ENCODE measurements around the gene TTC39C.

Gene TTC39C

DNA sequence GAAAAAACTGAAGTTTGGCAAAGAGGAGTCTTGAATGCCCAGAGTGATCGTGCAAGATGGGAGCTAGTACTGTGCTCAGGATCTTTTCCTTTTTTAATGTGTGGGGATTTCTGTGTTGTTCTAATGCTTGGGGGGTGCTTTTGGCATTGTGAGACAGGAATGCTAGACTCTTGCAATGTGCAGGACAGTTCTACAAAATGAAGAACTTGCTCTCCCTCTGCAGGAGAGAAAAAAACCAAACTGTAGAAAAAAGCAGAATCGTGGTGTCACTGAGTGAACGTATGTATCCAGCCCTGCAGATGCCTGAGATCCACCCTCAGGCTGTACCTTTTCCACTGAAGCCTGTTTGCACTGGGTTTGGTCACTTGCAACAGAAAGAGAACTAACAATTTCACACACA lies 12.1 kb upstream of the TTC39C start:
- ATAC-seq (ENCODE audit: low read depth) (no peak), DNase-seq (ENCODE audit: low spot score in 2 of 2) (no peak)
- H3K27me3 Mint-ChIP-seq: no peaks in the 10 kb centered on the region
- H3K27ac Mint-ChIP-seq: no peak overlapping the region
- no peak overlapping the region for H3K4me3 Mint-ChIP-seq
- H3K36me3 Mint-ChIP-seq: no peaks in the 10 kb centered on the region
- peaks cover 18% of the 10 kb centered on the region for H3K4me1 Mint-ChIP-seq
- no peaks in the 10 kb centered on the region for H3K9me3 Mint-ChIP-seq

DNA sequence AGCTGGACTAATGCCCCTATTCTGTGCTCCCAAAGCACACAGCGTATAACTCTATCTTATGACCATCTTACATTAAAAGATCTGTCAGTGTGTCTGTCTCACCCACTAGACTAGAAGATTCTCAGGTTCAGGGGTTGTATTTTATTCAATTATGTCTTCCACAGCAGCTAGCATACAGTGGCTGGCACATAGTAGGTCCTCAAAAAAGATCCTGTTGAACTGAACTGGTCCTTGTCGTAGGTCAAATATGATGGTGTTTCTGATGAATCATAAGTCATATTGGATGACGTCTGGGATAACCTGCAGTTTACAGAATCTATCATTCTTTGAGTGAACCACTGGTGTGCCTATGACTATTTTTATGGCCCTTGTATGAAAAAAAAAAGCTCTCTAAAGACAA lies 11.3 kb upstream of the TTC39C start:
- Mint-ChIP-seq H3K4me3 (no peak overlapping the region), H3K9me3 (no peaks in the 10 kb centered on the region), H3K27ac (no peak overlapping the region), H3K27me3 (no peaks in the 10 kb centered on the region), H3K36me3 (no peaks in the 10 kb centered on the region), H3K4me1 (peaks cover 18% of the 10 kb centered on the region)
- ATAC-seq (ENCODE audit: low read depth) (no peak), DNase-seq (ENCODE audit: low spot score in 2 of 2) (no peak)

GRCh38 chr18:24003903-24004640 lies 10.5 kb upstream of the TTC39C start:
- H3K4me3 Mint-ChIP-seq: no peak overlapping the region
- no peaks in the 10 kb centered on the region for H3K27me3 Mint-ChIP-seq
- ATAC-seq (ENCODE audit: low read depth): no peak
- no peak for DNase-seq (ENCODE audit: low spot score in 2 of 2)
- peaks cover 22% of the 10 kb centered on the region for H3K4me1 Mint-ChIP-seq
- no peak overlapping the region for H3K27ac Mint-ChIP-seq
- no peaks in the 10 kb centered on the region for H3K9me3 Mint-ChIP-seq
- H3K36me3 Mint-ChIP-seq: no peaks in the 10 kb centered on the region

DNA sequence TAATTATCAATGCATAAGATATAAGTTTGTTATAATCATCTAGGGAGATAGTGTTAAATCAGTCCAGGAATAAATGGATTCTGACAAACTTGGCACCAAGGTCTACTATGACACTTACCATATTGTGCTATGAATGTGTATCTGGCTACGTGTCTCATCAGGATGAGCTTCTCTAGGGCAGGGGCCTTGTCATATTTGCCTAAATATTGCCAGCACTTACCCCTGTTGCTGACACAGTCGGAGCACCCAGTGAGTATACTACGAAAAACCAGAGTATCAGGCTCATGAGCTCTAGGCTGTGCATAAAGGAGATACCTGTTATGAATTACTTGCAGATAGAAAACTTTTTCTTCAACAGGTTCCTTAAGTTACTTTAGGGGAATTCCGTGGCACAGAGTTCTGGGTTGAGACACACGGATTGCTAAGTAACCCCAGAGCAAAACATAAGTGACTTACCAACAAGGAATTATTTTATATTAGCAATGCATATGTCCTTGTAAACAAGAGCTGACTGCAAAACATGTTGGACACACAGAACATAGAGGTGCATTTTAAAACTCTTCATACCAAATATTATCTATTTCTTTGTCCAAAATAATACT lies 7.7 kb upstream of the TTC39C start:
- no peaks in the 10 kb centered on the region for H3K27me3 Mint-ChIP-seq
- no peak overlapping the region for H3K27ac Mint-ChIP-seq
- peaks cover 34% of the 10 kb centered on the region for H3K4me1 Mint-ChIP-seq
- no peaks in the 10 kb centered on the region for H3K36me3 Mint-ChIP-seq
- H3K9me3 Mint-ChIP-seq: no peaks in the 10 kb centered on the region
- DNase-seq (ENCODE audit: low spot score in 2 of 2) (no peak), ATAC-seq (ENCODE audit: low read depth) (peak; percentile 10)
- no peak overlapping the region for H3K4me3 Mint-ChIP-seq

- Mint-ChIP-seq H3K27me3 (no peaks in the 10 kb centered on the region), H3K27ac (peak overlapping the region; percentile 89), H3K4me1 (peaks cover 39% of the 10 kb centered on the region), H3K4me3 (peak overlapping the region; percentile 60), H3K9me3 (no peaks in the 10 kb centered on the region), H3K36me3 (no peaks in the 10 kb centered on the region)
- no peak for ATAC-seq (ENCODE audit: low read depth)
- DNase-seq (ENCODE audit: low spot score in 2 of 2): no peak
These were observed 5.3 kb upstream of the TTC39C start for GRCh38 chr18:24009246-24009645.

GRCh38 chr18:24009651-24010333 lies 4.8 kb upstream of the TTC39C start:
- Mint-ChIP-seq H3K4me1 (peaks cover 37% of the 10 kb centered on the region), H3K27ac (peak overlapping the region; percentile 89), H3K9me3 (no peaks in the 10 kb centered on the region), H3K36me3 (no peaks in the 10 kb centered on the region), H3K27me3 (no peaks in the 10 kb centered on the region), H3K4me3 (peak overlapping the region; percentile 60)
- ATAC-seq (ENCODE audit: low read depth) (peak; percentile 72), DNase-seq (ENCODE audit: low spot score in 2 of 2) (peak; percentile 37 to 41)

GRCh38 chr18:24010673-24011072 lies 3.9 kb upstream of the TTC39C start:
- Mint-ChIP-seq H3K27ac (peak overlapping the region; percentile 89), H3K36me3 (no peaks in the 10 kb centered on the region), H3K9me3 (no peaks in the 10 kb centered on the region), H3K4me3 (no peak overlapping the region), H3K4me1 (peaks cover 39% of the 10 kb centered on the region), H3K27me3 (no peaks in the 10 kb centered on the region)
- ATAC-seq (ENCODE audit: low read depth) (no peak), DNase-seq (ENCODE audit: low spot score in 2 of 2) (no peak)

DNA sequence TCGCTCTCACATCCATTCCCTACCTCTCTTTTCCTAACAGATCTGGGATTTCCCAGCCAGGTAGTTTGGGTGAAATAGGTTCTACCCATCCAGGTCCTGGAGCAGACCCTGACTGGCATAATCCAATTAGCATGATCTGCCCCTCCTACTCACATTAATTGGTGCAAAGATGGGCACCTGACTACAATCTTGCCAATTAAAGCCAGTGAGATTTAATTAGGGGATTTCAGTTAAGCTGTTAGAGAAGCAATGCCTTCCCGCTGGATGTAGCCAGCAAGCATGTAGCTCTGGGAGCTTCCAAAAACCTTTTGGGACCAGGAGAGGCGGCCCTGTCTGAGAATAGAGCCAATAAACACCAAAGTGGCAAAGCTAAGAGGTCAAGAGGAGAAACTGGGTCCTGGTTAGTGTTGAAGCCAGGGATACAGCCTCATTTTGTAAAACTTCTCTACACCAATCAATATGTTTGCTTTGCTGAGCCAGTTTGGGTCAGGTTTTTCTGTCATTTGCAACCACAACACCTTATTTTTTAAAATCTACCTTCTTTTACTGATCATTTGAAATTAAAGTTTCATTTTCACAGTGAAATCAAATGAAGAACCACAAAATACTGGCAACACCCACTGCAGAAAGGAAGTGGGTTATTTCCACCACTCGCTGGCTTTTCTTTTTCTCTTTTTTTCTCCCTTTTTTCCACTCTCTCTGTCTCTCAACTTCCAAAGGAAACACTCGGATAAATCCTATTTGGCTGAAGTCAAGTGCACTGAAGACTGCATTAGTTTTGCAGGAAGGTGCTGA lies 3.2 kb upstream of the TTC39C start:
- H3K27ac Mint-ChIP-seq: peak overlapping the region; percentile 67
- DNase-seq (ENCODE audit: low spot score in 2 of 2) (no peak), ATAC-seq (ENCODE audit: low read depth) (no peak)
- no peaks in the 10 kb centered on the region for H3K9me3 Mint-ChIP-seq
- peak overlapping the region; percentile 30 for H3K4me3 Mint-ChIP-seq
- peaks cover 42% of the 10 kb centered on the region for H3K4me1 Mint-ChIP-seq
- no peaks in the 10 kb centered on the region for H3K36me3 Mint-ChIP-seq
- no peaks in the 10 kb centered on the region for H3K27me3 Mint-ChIP-seq

DNA sequence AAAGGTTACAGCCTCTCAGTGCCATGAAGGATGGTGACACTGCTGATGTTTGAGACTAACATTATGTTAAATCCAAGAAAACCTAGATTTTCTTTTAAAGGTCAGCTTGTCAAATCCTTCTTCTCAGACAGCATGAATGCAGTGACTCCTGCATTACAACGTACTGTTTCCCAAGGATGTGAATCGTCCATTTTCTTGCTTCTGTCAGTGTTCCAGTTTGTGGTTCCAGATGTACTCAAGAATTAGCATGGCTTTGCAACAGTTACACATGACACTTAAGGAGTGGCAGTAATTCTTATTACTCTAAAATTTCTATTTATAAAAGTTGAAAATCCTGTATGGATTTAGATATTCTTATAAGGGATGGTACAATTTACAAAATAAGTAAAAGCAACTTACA lies 1.5 kb upstream of the TTC39C start:
- Mint-ChIP-seq H3K4me3 (no peak overlapping the region), H3K36me3 (no peaks in the 10 kb centered on the region), H3K9me3 (no peaks in the 10 kb centered on the region), H3K27ac (peak overlapping the region; percentile 67), H3K27me3 (no peaks in the 10 kb centered on the region), H3K4me1 (peaks cover 49% of the 10 kb centered on the region)
- ATAC-seq (ENCODE audit: low read depth) (no peak), DNase-seq (ENCODE audit: low spot score in 2 of 2) (no peak)

GRCh38 chr18:24014986-24015638 lies 558 bp downstream of the TTC39C start:
- peaks cover 50% of the 10 kb centered on the region for H3K4me1 Mint-ChIP-seq
- DNase-seq (ENCODE audit: low spot score in 2 of 2): peak in 1 of 2 donors; percentile 34
- peak overlapping the region; percentile 89 for H3K27ac Mint-ChIP-seq
- ATAC-seq (ENCODE audit: low read depth): peak; percentile 17
- peak overlapping the region; percentile 94 for H3K4me3 Mint-ChIP-seq
- no peaks in the 10 kb centered on the region for H3K36me3 Mint-ChIP-seq
- H3K9me3 Mint-ChIP-seq: no peaks in the 10 kb centered on the region
- no peaks in the 10 kb centered on the region for H3K27me3 Mint-ChIP-seq

DNA sequence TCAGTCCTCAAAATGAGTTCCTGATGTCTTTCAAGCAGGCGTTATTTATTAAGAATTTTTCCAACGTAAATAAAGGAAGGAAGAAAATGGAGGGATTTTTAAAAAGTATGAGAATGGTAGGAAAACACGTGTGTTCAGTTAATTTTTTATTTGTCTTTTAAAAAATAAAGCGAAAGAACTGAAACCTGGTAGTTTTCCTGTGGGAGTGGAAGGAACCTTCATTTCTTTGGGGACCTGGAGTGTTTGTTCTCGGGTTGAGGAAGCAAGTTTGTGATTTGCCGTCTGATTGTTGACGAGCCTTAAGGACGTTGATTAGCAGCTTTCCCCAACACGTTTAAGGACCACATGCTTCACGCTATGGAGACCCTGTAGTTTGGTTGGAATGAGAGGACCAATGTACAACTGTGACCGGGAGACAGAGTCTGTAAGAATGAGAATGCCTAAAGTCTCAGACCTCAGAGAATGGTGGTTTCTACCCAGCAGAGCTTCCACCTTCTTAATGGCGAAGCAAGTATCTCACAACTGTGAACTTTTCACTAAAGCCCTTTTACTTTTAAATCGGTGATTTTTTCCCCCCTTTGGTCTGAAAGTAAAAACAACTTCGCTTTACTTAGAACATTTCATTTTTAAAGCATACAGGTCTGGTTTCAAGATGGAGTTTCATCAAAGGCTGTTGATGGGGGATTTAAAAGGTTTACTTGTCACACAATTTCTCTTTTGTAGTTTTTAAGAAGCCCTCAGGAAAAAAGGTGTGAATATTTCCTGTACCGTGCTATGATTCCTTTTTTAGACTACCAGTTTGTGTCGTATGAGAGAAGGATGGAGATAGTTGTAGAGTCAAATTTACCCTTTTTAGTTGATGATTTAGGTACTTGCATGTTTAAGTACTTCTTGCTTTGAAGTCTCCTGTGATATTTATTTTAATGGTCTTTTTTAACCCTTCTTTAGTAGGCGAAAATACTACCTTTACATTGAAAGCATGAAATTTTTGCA lies 1.4 kb downstream of the TTC39C start:
- no peak for DNase-seq (ENCODE audit: low spot score in 2 of 2)
- ATAC-seq (ENCODE audit: low read depth): no peak
- H3K27me3 Mint-ChIP-seq: no peaks in the 10 kb centered on the region
- no peaks in the 10 kb centered on the region for H3K36me3 Mint-ChIP-seq
- no peaks in the 10 kb centered on the region for H3K9me3 Mint-ChIP-seq
- H3K4me3 Mint-ChIP-seq: peak overlapping the region; percentile 94
- H3K27ac Mint-ChIP-seq: peak overlapping the region; percentile 89
- H3K4me1 Mint-ChIP-seq: peaks cover 55% of the 10 kb centered on the region

- peak overlapping the region; percentile 89 for H3K27ac Mint-ChIP-seq
- no peaks in the 10 kb centered on the region for H3K27me3 Mint-ChIP-seq
- peak overlapping the region; percentile 94 for H3K4me3 Mint-ChIP-seq
- no peaks in the 10 kb centered on the region for H3K36me3 Mint-ChIP-seq
- H3K4me1 Mint-ChIP-seq: peaks cover 57% of the 10 kb centered on the region
- H3K9me3 Mint-ChIP-seq: no peaks in the 10 kb centered on the region
- DNase-seq (ENCODE audit: low spot score in 2 of 2) (no peak), ATAC-seq (ENCODE audit: low read depth) (no peak)
These were observed 2.1 kb downstream of the TTC39C start for GRCh38 chr18:24016643-24017042.

Data from memory B cell (primary cell).